NCI-H524 treated with DMSO at 0.1 percent for 48 hours (cell line): ENCODE data around the gene TXNDC12.
"Not testable (repeated sequence)": the region's sequence is repeated elsewhere in the genome, so short reads cannot be mapped to it uniquely, and the experiment has no call there.

Experiments
- DNase-seq: peaks from one replicate; lab custom pipeline; 2025; lab: John Stamatoyannopoulos, UW

Gene TXNDC12

DNA sequence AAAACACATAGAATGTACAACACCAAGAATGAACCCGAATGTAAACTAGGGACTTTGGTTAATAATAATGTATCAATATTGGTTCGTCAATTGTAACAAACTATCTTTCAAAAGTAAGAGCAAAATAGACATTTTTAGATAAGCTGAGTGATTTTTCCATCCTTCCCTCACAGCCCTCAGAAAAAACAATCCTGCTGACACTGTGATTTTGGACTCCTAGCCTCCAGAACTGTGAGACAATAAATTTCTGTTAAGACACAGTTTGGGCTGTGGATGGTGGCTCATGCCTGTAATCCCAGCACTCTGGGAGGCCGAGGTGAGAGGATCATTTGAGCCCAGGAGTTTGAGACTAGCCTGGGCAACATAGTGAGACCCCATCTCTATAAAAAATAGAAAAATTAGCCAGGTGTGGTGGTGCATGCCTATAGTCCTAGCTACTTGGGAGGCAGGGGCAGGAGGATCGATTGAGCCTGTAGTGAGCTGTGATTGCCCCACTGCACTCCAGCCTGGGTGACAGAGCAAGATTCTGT lies 9.3 kb downstream of the TXNDC12 start:
- DNase-seq = not testable (repeated sequence)

GRCh38 chr1:52045236-52045635 lies 9.8 kb downstream of the TXNDC12 start:
- DNase-seq = no peak

GRCh38 chr1:52041551-52042185 lies 13.3 kb downstream of the TXNDC12 start:
- no peak for DNase-seq

DNA sequence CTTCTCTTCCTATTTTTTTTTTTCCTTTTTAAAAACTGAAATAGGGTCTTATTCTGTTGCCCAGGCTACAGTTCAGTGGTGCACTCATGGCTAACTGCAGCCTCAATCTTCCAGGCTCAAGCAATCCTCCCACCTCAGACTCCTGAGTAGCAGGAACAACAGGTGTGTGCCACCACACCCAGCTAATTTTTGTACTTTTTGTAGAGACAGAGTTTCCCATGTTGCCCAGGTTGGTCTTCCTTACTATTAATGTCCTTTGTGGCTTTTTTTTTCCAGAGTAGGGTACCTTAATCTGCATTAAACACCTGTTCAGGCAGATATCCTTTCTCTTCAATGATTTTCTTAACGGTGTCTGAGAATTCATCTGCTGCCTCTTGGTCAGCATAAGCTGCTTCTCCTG lies 17.1 kb downstream of the TXNDC12 start:
- DNase-seq = no peak

GRCh38 chr1:52037402-52037814 lies 17.6 kb downstream of the TXNDC12 start:
- DNase-seq = no peak

DNA sequence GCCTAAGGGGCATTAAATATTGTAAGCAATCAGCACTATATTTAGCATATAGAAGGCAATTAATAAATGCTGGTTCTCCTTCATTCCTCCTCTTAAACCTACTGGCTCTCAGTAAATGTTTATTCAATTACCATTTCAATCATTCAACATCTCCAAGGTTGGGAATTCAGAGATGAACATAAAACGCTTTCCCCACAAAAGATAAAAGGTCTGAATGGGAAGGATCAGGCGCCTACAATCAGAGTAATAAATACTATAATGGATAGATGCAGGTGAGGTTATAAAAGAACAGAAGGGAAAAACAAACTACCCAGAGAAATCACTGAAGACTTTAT lies 21.0 kb downstream of the TXNDC12 start:
- no peak for DNase-seq

GRCh38 chr1:52033190-52034049 lies 21.6 kb downstream of the TXNDC12 start, which contains the start of gene KTI12:
TSS of gene KTI12 (minus strand) at chr1:52033810. CDS start at chr1:52033761, 49 bp downstream.
- peak; percentile 58 for DNase-seq

- DNase-seq = no peak
These were observed 22.2 kb downstream of the TXNDC12 start for GRCh38 chr1:52032785-52033131.

DNA sequence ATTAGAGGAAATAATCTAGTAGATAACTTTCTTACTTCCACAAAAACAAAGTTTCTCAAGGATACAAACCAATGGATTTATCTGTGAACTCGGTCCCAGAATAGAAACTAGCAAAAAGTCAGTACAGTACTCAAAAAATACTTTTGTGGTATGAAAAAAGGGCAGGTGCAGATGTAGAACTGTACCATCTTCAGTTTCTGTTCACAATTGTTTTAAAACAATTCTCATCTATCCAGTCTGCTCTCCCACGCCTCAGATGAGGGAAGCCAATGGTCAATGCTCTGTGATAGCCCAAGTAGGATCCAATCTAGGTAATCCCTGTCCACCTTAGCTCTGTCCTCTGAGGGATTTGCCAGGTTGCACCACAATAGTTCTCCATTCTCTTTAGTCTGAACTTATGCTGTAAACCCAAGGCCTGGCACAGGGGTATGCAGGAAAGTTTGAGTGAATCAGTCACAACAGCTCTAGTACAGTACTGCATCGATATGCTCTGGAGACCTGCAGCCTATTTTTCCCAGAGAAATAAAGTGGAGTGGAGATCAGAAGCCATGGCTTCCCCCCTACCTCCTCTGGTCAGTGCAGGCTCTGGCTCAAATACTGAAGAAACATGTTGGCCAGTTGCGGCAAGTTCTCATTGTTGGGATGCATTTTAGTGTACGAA lies 22.7 kb downstream of the TXNDC12 start:
- no peak for DNase-seq

DNA sequence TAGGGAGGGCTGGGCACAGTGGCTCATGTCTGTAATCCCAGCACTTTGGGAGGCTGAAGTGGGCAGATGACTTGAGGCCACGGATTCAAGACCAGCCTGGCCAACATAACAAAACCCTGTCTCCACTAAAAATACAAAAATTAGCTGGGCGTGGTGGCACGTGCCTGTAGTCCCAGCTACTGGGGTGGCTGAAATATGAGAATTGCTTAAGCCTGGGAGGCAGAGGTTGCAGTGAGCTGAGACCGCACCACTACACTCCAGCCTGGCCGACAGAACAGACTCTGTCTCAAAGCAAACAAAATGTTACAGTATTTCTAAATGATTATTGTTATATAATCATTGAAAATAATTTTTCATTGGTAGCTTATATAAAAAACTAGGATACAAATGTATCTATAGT lies 26.2 kb downstream of the TXNDC12 start:
- DNase-seq = not testable (repeated sequence)

DNA sequence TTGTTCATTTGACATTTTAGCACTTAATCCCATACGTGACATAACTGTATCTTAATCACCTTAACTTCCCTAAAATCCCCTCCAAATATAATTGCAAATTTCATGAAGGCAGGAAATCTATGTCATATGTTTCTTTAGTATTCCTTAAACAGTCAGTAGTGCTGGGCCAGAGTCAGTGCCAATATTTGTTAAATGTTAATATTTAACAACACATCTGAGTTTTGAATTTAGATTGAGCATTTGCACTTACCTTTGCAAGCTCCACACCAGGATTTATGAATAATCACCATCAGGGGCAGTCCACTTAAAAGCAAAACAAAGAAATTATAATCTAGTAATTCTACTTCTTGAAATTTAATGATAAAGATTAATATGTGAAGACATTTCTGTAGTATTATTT lies 26.7 kb downstream of the TXNDC12 start:
- DNase-seq = no peak

- no peak for DNase-seq
These were observed 28.7 kb downstream of the TXNDC12 start for GRCh38 chr1:52026278-52026677.

GRCh38 chr1:52022133-52022532 lies 32.9 kb downstream of the TXNDC12 start:
- DNase-seq = no peak

GRCh38 chr1:52008071-52008809 lies 46.8 kb downstream of the TXNDC12 start:
- no peak for DNase-seq

GRCh38 chr1:52007215-52008002 lies 47.6 kb downstream of the TXNDC12 start:
- no peak for DNase-seq

- peak; percentile 30 for DNase-seq
These were observed 48.9 kb downstream of the TXNDC12 start for GRCh38 chr1:52006081-52006553.

- DNase-seq = not testable (repeated sequence)
These were observed 49.4 kb downstream of the TXNDC12 start for GRCh38 chr1:52005548-52005947.

DNA sequence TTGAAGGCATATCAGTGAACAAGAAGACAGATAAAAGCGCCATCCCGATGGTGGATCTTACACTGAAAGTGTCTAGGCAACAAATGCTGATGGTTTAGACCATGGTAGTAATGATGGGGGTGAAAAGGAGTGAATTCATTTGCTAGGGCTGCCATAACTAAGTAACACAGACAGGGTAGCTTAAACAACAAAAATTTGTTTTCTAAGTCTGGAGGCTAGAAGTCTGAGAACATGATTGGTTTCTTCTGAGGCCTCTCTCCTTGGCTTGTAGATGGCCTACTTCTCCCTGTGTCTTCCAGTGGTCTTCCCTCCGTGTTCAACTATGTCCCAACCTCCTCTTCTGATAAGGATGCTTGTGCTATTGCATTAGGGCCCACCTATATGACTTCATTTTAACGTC lies 51.1 kb downstream of the TXNDC12 start:
- DNase-seq = no peak

- DNase-seq = peak; percentile 23
These were observed 52.7 kb downstream of the TXNDC12 start for GRCh38 chr1:52002038-52002917.

- DNase-seq = no peak
These were observed 56.3 kb downstream of the TXNDC12 start for GRCh38 chr1:51998701-51999100.
